Measurements from ENCODE around the gene P4HA2. TPM values are rescaled to one million over a fixed set of nuclear protein-coding genes. Genes with fewer than 3 reads are reported as not detected.

Gene P4HA2
- total RNA-seq (2014; rRNA removed; shearing (Covaris generic)), result 30.6 and 32.3 TPM in 2 replicates

GRCh38 chr5:132227485-132228240 is at the start of gene P4HA2:
Gene P4HA2 (minus strand): TSS chr5:132227853. CDS start chr5:132218626, 9,227 bp downstream.

DNA sequence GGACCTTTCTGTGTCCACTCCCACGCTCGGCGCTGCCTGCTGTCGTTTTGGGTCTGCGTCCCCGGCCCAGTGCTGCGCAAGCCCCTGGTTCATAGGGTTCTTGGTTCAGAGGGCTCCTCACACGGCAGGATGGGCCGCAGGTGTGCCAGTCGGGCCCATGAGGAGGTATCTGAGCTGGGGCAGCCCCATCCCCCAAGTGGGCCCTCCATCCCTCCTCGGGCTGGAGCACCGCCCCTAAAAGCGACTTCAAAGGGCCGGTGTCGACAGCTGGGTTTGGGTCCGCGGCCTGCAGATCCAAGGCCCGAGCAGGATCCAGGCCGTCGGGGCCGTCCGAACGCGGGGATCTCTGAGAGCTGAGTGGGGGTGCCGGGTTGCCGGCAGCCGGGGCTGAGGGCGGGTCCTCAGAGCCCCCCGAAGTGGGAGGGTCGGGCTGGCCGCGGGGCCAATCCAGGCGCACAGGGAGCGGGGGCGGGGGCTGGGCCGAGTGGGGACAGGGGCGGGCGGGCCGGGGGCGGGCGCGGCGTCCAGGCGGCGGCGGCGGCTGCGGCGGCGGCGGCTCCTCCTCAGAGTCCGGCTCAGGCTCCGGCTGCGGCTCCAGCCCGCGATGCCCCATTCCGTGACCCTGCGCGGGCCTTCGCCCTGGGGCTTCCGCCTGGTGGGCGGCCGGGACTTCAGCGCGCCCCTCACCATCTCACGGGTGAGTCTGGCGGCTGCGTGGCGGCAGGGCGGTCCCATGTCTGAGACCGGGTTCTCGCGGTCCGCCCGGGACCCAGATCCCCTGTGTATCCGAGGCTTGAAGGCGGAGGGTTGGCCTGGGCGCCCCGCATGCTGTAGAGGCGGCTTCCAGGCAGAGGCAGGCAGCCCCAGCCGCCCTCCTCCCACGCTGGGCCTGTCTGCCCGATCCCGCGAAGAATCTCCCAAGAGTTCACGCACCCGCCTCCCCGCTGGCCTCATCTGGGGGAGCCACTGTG is 29.8 kb upstream of the P4HA2 start, which contains the start of gene PDLIM4:
Gene PDLIM4, plus strand, starts transcription at position 566 of the 971 bp plus-strand sequence. Its CDS starts 39 bp downstream, at position 605.

Small RNA genes lying within 50 kb of the gene (small RNA-seq; reads per million reads assigned to genes)
- not detected for gene AC063976.4

Other genes starting within 250 kb of the P4HA2 start
- 0.34 TPM in 1 of 2 replicates, not detected in the other for gene ACSL6, start 216.2 kb downstream of the P4HA2 start, total RNA-seq (2014; rRNA removed; shearing (Covaris generic))
- not detected in 2 replicates for gene IL3, start 167.2 kb downstream of the P4HA2 start, total RNA-seq (2014; rRNA removed; shearing (Covaris generic))
- gene CSF2, start 154.1 kb downstream of the P4HA2 start, total RNA-seq (2014; rRNA removed; shearing (Covaris generic)), result 4.1 and 9.3 TPM in 2 replicates
- gene PDLIM4, start 29.8 kb upstream of the P4HA2 start, total RNA-seq (2014; rRNA removed; shearing (Covaris generic)), result 78.5 and 84.1 TPM in 2 replicates
- 4.5 and 6.7 TPM in 2 replicates for gene SLC22A4, start 66.5 kb upstream of the P4HA2 start, total RNA-seq (2014; rRNA removed; shearing (Covaris generic))
- gene SLC22A5, start 141.9 kb upstream of the P4HA2 start, total RNA-seq (2014; rRNA removed; shearing (Covaris generic)), result 6.0 and 8.6 TPM in 2 replicates